ENCODE data around the gene MRPL39. TPM values are rescaled to one million over a fixed set of nuclear protein-coding genes. Genes with fewer than 3 reads are reported as not detected.

MRPL39 gene
- total RNA-seq, 2 donors from 2014 or later, result 43.5 to 55.7 TPM

DNA sequence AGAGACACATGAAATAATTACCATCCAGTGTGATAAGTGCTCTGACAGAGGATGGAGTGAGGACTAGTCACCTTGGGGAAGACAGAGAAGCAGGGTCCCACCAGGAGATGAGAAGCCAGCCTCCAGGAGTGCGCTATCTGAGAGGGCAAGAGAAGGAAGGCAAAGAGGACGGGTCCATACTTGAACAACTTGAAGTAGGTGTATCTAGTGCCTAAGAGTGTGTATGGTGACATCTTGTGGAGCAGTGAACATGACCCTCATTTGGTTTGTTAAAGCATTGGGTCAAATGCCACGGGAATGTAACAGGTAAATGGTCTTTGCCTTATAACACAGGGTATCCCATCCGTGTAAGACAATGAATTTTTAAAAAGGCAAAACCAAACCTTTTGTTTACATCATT, 39.8 kb downstream of the MRPL39 start:
- no peak for ATAC-seq (replicated peaks)
- Mint-ChIP-seq H3K27ac (peak overlapping the region; percentile 90), H3K4me3 (peak overlapping the region; percentile 88), H3K9me3 (no peaks in the 10 kb centered on the region), H3K36me3 (ENCODE audit: low read depth) (peaks cover 100% of the 10 kb centered on the region), H3K4me1 (peaks cover 40% of the 10 kb centered on the region), H3K27me3 (no peaks in the 10 kb centered on the region)

DNA sequence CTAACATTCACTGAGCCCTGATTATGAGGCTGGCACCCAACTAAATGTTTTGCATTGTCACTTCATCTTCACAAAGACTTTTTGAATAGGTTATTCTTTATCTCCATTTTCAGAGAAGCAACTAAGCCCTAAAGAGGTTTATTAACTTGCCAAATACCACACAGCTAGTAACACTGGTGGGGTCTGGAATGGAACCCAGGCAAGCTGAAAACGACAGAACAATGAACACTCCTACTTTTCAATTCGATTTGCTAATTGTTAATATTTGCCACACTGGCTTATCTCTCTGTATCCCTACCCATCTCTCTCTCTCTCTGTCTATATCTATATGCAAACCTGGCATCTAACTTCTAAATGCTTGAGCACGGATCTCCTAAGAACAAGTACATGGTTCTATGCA, 40.6 kb downstream of the MRPL39 start:
- no peak for ATAC-seq (replicated peaks)
- Mint-ChIP-seq H3K4me3 (peak overlapping the region; percentile 88), H3K4me1 (peaks cover 34% of the 10 kb centered on the region), H3K27me3 (no peaks in the 10 kb centered on the region), H3K36me3 (ENCODE audit: low read depth) (peaks cover 100% of the 10 kb centered on the region), H3K9me3 (peaks cover 2% of the 10 kb centered on the region), H3K27ac (peak overlapping the region; percentile 90)

DNA sequence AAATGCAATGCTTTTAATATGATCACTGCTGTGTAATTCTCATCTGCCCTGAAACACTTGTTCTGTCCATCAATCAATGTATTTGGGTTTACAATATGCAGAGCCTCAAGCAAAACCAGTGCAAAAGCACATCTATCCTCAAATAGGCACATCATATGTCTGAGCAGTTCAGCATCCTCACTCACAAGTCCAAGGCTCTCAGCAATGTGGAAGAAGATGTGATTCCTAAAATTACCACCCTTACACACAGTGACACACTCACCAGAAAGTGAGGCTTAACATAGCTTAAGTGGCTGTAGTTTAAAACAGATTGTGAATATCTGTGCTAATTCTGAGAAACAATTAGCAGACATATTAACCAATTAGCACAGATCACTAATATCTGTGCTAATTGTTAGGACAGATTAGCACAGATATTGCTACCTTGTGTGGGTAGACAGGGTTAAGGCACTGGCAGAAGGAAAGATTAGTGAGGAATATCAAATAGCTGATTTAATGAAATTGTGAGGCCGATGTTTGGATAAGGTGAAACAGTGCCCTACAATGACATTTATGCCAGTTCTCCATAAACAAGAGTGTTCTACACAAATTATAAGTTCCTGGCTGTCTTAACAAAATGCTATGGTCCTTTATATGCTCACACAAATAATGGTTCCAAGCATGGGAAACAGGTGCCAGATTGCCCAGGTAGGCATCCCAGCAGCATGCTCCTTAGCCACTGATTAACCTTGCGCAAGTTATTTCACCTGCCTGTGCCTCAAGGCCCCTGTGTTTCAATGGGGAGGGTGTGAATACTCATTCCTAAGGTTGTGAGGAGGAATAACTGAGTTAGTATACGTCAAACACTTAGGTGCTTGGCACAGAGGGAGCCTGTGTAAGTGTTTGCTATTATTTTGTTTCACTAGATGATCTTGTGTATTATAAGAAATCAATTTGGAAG, 41.7 kb downstream of the MRPL39 start:
- Mint-ChIP-seq H3K4me3 (peak overlapping the region; percentile 88), H3K9me3 (peaks cover 3% of the 10 kb centered on the region), H3K27me3 (no peaks in the 10 kb centered on the region), H3K27ac (peak overlapping the region; percentile 90), H3K36me3 (ENCODE audit: low read depth) (peaks cover 100% of the 10 kb centered on the region), H3K4me1 (peaks cover 34% of the 10 kb centered on the region)
- no peak for ATAC-seq (replicated peaks)

DNA sequence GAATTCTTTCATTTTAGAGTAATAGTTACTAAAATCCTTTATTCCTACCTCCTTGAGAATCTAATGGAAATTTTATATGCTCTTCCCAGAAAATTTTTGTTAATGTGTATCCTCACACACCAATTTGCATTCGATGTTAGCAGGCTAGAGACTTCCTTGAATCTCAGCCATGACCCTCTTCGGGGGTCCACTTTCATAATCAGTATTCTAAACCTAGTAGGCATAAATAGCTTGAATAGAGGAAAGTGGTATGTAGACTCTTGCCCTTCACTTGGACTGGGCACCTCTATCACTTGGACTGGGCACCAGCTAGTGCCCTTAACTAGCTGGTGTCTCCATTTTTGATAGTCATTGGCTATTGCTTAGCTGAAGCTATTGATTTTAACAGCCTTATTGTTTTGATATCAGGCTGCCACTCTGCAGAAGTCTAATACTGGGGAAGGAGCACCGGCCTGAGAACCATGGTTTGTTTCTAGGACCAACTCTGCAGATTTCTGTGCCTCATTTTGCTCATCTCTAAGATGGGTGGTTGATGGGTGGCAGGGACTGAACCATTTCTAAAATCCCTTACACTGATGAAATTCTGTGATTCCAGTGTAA, 42.8 kb downstream of the MRPL39 start:
- Mint-ChIP-seq H3K4me3 (peak overlapping the region; percentile 88), H3K27ac (peak overlapping the region; percentile 90), H3K4me1 (peaks cover 38% of the 10 kb centered on the region), H3K36me3 (ENCODE audit: low read depth) (peaks cover 97% of the 10 kb centered on the region), H3K9me3 (peaks cover 3% of the 10 kb centered on the region), H3K27me3 (no peaks in the 10 kb centered on the region)
- no peak for ATAC-seq (replicated peaks)

DNA sequence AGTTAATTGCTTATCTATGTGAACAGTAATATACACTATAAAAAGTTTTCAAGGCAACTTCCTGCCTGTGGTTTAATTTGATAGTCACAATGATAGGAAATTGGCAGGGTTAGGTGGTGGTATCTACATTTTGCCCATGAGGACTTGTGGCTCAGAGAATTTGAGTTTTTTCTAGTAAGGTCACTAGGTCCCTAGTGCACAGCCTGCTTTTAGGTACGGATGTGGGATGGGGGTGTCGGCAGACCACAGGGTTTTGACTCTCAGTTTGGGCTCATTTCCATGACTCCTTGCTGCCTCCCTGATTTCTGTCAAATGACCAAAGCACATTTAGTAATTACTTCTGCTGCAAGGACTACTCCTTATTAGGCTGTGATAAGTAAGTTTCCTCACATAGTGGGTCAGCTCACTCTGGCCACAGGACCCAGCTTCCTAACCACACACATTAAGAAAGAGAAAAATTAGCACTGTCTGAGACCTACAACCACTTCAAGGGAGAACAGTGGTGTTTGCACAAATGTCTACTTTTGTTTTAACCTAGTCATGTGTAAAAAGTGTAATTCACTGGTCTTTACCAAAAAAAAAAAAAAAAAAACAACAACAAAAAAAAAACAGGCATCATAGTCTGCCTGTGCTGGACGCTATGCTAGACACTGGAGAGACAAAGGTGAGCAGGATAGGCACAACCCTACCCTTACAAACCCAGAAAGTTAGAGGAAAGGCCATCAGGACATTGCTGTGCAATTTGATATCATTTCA, 43.7 kb downstream of the MRPL39 start:
- peak; percentile 50 for ATAC-seq (replicated peaks)
- H3K27me3 Mint-ChIP-seq, result no peaks in the 10 kb centered on the region
- H3K27ac Mint-ChIP-seq, result peak overlapping the region; percentile 90
- H3K36me3 Mint-ChIP-seq (ENCODE audit: low read depth), result peaks cover 88% of the 10 kb centered on the region
- H3K9me3 Mint-ChIP-seq, result peaks cover 3% of the 10 kb centered on the region
- H3K4me1 Mint-ChIP-seq, result peaks cover 37% of the 10 kb centered on the region
- H3K4me3 Mint-ChIP-seq, result peak overlapping the region; percentile 88

- Mint-ChIP-seq H3K27me3 (no peaks in the 10 kb centered on the region), H3K36me3 (ENCODE audit: low read depth) (peaks cover 79% of the 10 kb centered on the region), H3K9me3 (peaks cover 3% of the 10 kb centered on the region), H3K27ac (peak overlapping the region; percentile 90), H3K4me3 (peak overlapping the region; percentile 88), H3K4me1 (peaks cover 31% of the 10 kb centered on the region)
- ATAC-seq (replicated peaks), result no peak
Observed at GRCh38 chr21:25562660-25563059, 44.6 kb downstream of the MRPL39 start.

DNA sequence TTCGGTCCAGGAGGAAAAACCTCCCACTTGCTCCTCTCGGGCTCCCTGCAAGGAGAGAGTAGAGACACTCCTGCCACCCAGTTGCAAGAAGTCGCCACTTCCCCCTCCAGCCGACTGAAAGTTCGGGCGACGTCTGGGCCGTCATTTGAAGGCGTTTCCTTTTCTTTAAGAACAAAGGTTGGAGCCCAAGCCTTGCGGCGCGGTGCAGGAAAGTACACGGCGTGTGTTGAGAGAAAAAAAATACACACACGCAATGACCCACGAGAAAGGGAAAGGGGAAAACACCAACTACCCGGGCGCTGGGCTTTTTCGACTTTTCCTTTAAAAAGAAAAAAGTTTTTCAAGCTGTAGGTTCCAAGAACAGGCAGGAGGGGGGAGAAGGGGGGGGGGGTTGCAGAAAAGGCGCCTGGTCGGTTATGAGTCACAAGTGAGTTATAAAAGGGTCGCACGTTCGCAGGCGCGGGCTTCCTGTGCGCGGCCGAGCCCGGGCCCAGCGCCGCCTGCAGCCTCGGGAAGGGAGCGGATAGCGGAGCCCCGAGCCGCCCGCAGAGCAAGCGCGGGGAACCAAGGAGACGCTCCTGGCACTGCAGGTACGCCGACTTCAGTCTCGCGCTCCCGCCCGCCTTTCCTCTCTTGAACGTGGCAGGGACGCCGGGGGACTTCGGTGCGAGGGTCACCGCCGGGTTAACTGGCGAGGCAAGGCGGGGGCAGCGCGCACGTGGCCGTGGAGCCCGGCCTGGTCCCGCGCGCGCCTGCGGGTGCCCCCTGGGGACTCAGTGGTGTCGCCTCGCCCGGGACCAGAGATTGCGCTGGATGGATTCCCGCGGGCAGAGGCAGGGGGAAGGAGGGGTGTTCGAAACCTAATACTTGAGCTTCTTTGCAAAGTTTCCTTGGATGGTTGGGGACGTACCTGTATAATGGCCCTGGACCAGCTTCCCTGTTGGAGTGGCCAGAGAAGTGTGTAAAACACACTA, 45.3 kb downstream of the MRPL39 start:
- peak; percentile 63 for ATAC-seq (replicated peaks)
- no peaks in the 10 kb centered on the region for H3K27me3 Mint-ChIP-seq
- peak overlapping the region; percentile 88 for H3K4me3 Mint-ChIP-seq
- H3K36me3 Mint-ChIP-seq (ENCODE audit: low read depth), result peaks cover 72% of the 10 kb centered on the region
- H3K9me3 Mint-ChIP-seq, result peaks cover 3% of the 10 kb centered on the region
- peaks cover 31% of the 10 kb centered on the region for H3K4me1 Mint-ChIP-seq
- peak overlapping the region; percentile 90 for H3K27ac Mint-ChIP-seq

DNA sequence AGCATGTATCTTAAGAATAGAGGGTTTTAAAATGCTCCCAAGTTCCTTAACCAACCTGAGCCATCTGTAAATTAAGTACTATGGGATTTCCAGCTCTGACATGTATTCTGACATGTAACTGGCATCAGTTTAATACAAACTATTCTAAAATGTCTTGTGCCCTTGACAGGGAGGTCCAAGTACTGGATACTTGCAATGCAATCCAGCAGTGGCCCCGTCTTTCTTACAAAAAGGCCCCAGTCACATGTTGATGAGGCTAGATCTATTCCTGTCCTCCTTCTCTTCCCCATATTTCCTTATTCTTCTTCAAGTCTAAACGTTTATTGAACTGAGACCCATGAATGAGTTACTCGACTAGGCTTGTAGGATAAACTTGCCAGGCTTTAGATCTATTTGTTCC, 46.4 kb downstream of the MRPL39 start:
- peaks cover 27% of the 10 kb centered on the region for H3K4me1 Mint-ChIP-seq
- H3K36me3 Mint-ChIP-seq (ENCODE audit: low read depth), result peaks cover 61% of the 10 kb centered on the region
- H3K27ac Mint-ChIP-seq, result peak overlapping the region; percentile 90
- H3K9me3 Mint-ChIP-seq, result peaks cover 3% of the 10 kb centered on the region
- H3K27me3 Mint-ChIP-seq, result no peaks in the 10 kb centered on the region
- peak overlapping the region; percentile 88 for H3K4me3 Mint-ChIP-seq
- no peak for ATAC-seq (replicated peaks)

DNA sequence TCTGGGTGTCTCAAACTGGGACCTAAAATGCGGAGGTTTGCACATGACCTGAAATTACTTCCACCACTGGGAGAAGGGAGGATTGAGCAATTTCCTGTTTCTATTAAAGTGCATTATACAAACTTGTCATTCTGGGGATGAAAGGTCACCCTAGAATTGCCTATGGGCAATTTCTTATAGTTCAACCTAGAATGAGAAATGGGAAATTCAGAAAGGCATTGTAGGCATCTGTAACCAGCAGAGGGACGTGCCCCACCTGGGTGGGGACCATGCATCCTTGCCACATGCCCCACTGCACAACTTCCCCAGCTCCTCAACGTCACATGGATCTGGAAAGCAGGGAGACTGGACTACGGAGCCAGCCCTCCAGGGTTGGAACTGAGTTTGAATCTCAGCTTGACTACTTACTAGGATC, 47.0 kb downstream of the MRPL39 start:
- Mint-ChIP-seq H3K4me3 (peak overlapping the region; percentile 88), H3K27me3 (no peaks in the 10 kb centered on the region), H3K9me3 (peaks cover 3% of the 10 kb centered on the region), H3K27ac (peak overlapping the region; percentile 90), H3K4me1 (peaks cover 32% of the 10 kb centered on the region), H3K36me3 (ENCODE audit: low read depth) (peaks cover 55% of the 10 kb centered on the region)
- ATAC-seq (replicated peaks), result no peak

- Mint-ChIP-seq H3K9me3 (peaks cover 3% of the 10 kb centered on the region), H3K4me3 (peak overlapping the region; percentile 88), H3K4me1 (peaks cover 32% of the 10 kb centered on the region), H3K27me3 (no peaks in the 10 kb centered on the region), H3K36me3 (ENCODE audit: low read depth) (peaks cover 50% of the 10 kb centered on the region), H3K27ac (peak overlapping the region; percentile 90)
- ATAC-seq (replicated peaks), result no peak
Observed at GRCh38 chr21:25559746-25560145, 47.5 kb downstream of the MRPL39 start.

- peaks cover 32% of the 10 kb centered on the region for H3K4me1 Mint-ChIP-seq
- no peak for ATAC-seq (replicated peaks)
- H3K36me3 Mint-ChIP-seq (ENCODE audit: low read depth), result peaks cover 33% of the 10 kb centered on the region
- no peaks in the 10 kb centered on the region for H3K27me3 Mint-ChIP-seq
- peaks cover 3% of the 10 kb centered on the region for H3K9me3 Mint-ChIP-seq
- H3K27ac Mint-ChIP-seq, result no peak overlapping the region
- no peak overlapping the region for H3K4me3 Mint-ChIP-seq
Observed at GRCh38 chr21:25558123-25558522, 49.2 kb downstream of the MRPL39 start.

DNA sequence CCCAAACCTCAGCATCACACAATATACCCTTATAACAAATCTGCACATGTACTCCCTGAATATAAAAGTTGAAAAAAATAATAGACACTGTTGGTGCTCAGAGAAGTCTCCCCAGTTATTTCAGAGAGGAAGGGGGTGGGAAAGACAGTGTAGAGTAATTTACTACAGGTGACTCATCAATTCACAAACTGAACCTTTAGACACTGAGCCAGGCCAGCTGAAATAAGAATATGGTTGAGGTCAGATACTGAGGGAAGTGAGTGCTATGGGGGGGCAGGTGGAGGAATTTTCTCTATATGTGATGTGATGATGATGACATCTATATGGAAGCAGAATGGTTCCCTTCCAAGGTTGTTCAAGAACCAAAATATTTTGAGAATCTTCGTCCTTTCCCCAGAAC, 50.1 kb downstream of the MRPL39 start:
- Mint-ChIP-seq H3K4me1 (peaks cover 32% of the 10 kb centered on the region), H3K27ac (peak overlapping the region; percentile 77), H3K27me3 (no peaks in the 10 kb centered on the region), H3K9me3 (peaks cover 3% of the 10 kb centered on the region), H3K4me3 (peak overlapping the region; percentile 41), H3K36me3 (ENCODE audit: low read depth) (peaks cover 24% of the 10 kb centered on the region)
- no peak for ATAC-seq (replicated peaks)

GRCh38 chr21:25556091-25556490, 51.2 kb downstream of the MRPL39 start:
- Mint-ChIP-seq H3K27me3 (no peaks in the 10 kb centered on the region), H3K4me1 (peaks cover 33% of the 10 kb centered on the region), H3K4me3 (peak overlapping the region; percentile 41), H3K36me3 (ENCODE audit: low read depth) (peaks cover 13% of the 10 kb centered on the region), H3K9me3 (no peaks in the 10 kb centered on the region), H3K27ac (peak overlapping the region; percentile 77)
- ATAC-seq (replicated peaks), result peak; percentile 59
